C1 segment of cervical spinal cord (tissue), 14 donors: ENCODE data around the gene FOXL3.
"Not testable (repeated sequence)": the region's sequence is repeated elsewhere in the genome, so short reads cannot be mapped to it uniquely, and the experiment has no call there.

ENCODE experiments used
- DNase-seq, 14 donors: peaks; one replicate each; lab custom pipeline; 2025; lab: John Stamatoyannopoulos, UW

Gene FOXL3

DNA sequence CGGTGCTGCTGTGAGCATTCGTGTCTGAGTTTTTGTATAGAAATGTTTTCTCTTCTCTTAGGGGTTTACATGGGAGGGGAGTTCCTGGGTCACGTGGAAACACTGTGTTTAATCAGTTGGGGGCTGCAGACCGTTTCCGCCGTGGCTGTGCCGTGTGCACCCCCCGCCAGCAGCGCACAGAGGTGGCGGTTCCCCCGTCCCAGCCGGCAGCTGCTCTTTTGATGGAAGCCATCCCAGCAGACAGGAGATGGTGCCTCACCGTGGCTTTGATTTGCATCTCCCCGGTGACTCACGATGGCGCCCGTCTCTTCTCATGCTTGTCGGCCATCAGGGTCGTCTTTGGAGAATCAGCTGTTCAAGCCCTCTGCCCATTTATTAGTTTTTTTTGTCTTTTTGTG, 34.9 kb upstream of the FOXL3 start:
- DNase-seq: no peak

DNA sequence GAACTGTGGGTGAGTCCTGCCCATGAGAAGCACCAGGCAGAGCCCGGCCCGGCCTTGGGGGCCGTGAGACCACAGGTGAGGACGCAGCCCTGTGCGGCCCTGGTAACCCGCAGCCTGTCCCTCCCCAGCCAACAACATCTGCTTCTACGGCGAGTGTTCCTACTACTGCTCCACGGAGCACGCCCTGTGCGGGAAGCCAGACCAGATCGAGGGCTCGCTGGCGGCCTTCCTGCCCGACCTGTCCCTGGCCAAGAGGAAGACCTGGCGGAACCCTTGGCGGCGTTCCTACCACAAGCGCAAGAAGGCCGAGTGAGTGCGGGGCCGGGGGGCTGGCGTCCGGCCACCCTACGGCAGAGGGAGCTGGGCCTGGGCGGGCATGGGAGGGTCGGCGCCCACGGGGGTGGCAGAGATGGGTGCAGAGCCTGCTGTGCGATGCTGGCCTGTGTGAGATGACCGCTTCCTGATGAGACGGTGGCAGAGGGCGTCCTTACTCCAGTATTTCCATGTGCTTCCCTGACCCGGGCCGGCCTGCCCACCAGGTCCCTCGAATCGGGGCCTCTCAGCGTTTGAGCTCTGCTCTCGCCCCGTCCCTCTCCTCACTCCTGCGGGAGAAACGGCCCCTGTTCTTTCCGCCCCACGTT, 34.1 kb upstream of the FOXL3 start:
- no peak for DNase-seq

DNA sequence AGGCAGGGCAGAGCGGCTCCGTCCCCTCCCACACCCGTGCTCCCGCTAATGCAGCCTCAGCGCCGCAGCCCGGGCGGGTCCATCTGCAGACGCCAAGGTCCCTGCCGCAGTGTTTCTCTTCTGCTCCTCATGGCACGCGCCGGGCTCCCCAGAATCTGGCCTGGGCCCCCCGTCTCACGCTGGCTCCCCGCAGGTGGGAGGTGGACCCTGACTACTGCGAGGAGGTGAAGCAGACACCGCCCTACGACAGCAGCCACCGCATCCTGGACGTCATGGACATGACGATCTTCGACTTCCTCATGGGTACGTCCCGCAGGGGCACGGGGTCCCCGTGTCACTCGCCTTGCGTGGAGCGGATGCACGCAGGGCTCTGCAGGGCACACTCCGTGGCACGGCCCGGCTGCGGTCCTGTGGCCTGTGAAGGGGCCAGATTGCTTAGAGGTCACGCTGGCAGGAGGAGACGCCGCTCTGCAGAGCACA, 33.5 kb upstream of the FOXL3 start:
- DNase-seq: no peak

DNA sequence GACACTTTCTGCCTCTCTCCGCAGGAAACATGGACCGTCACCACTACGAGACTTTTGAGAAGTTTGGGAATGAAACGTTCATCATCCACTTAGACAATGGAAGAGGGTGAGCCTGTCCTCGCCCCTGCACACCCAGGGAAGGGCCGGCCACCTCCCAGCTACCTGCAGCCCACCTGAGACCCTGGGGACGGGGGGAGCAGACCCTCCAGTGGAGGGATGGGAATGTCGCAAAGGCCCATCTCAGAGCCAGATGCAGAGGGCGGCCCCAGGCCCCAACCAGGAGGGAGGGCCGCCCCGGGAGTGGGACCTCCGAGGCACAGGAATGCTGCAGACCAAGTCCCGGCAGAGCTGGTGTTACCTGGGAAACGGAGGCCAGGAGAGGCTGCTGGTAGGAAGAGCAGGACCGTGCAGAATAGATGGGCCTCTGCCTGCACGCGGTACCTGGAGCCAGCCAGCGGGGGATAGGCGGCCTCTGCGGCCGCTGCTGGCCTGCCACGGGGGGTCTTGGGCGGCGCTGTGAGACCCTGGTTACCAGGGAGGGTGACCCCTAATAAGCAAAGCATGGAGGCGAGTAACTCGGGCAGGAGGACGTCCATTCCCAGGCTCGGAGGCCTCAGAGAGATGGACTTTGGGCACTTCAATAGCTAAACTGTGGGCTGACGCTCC, 32.9 kb upstream of the FOXL3 start:
- no peak for DNase-seq

DNA sequence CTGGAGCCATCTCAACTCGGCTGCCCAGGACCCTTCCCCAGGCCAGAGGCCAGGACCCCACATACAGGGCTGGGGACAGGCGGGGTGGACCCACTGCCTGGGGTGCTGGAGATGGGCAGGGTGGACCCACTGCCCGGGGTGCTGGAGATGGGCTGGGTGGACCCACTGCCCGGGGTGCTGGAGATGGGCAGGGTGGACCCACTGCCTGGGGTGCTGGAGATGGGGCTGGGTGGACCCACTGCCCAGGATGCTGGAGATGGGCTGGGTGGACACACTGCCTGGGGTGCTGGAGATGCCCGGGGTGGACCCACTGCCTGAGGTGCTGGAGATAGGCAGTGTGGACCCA, 32.4 kb upstream of the FOXL3 start:
- DNase-seq: no peak

DNA sequence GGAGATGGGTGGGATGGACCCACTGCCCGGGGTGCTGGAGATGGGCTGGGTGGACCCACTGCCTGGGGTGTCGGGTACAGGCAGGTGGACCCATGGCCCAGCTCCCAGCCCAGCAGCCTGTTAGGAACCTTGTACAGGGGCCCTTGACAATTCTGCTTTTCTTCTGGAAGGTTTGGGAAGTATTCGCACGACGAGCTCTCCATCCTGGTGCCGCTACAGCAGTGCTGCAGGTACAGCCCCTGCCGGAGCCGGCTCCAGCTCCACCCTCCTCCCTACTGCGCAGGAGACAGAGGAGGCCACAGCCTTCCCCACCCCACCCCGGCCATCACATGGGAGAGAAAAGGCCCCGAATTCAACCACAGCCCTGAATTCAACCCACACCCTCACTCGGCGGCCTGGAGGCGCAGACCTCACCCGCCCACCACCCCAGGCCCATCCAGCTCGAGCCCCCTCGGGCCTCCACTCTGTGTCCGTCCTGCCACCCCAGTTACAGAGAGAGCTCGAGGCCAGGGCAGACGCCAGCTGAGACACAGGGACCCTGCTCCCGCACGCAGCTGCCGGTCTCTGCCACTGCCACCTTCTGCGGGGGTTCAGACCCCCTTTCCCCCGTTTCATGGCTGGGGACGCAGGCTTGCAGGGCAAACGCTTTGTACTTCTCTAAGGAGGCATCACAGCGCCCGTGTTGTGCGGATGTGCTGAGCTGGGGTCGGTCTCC, 31.3 kb upstream of the FOXL3 start:
- DNase-seq: no peak

DNA sequence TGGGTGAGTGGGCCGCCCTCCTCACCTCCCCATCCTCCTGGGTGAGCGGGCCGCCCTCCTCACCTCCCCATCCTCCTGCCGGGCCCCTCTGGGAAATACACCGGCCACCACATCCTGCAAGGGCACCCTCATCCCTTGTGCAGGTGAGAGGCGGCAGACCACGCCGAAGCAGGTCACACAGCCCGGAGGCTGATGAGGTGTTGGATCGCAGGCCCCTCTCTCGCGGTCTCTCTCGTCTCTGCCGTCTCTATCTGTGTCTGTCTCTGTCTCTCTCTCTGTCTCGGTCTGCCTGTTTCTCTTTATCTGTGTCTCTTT, 30.8 kb upstream of the FOXL3 start:
- no peak for DNase-seq

DNA sequence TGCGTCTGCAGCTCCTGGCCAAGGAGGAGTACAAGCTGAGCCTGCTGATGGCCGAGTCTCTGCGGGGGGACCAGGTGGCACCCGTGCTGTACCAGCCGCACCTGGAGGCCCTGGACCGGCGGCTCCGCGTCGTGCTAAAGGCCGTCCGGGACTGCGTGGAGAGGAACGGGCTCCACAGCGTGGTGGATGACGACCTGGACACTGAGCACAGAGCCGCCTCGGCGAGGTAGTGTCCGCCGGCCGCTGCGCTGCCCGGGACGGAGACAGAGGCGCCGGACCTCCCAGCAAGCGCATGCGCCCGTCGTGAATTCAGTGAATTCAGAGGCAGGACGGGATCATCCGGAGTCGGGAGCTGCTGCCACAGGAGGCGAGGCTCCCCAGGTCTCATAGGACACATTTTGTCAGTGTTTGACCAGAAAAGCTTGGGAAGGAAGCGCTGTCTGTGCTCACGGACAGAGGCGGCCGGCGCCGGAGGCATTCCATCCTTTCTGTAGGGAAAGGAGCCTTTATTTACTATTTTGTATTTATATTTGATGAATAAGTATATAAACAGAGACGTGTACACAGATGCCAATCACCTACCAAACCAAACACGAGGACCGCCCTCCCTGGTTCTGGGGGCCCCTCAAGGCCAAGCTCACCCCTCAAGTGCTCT, 30.1 kb upstream of the FOXL3 start:
- no peak for DNase-seq

DNA sequence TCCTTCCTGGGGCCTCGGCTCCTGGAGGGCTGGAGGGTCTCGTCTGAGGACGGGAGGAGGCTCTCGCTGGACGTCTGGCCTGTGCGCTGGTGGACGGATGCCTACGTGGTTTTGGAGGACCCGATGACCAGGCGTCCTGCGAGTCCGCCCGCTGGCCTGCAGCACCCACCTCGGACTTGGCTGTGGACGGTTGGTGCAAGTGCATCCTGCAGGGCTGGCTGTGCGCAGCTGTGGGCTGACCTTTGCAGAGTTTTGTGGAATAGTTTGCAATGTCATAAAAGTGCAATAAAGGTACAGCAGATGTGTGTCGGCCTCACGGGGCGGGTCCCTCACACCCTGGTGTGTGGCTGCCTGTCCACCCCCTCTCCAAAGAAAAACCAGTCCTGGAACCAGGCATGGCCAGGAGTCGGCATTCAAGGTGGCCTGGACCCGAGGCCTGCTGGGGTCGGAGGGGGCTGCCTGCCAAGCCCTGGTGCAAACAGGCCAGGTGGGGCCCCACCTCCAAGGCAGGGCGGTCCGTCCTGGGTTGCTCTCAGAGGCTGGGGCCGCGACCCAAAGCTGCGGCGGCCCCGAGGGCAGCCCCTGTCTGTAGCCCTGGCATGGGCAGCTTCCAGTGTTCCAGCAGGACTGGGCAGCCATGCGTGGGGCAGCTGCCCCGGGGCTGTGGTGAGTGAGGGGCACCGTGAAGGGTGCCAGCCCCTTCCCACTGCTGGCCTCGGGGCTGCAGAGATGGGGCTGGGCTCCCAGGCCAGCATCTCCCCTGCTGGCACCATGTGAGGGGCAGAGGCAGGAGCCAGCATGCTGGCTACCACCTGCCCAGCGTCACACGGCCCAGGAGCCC, 29.3 kb upstream of the FOXL3 start:
- DNase-seq: no peak

DNA sequence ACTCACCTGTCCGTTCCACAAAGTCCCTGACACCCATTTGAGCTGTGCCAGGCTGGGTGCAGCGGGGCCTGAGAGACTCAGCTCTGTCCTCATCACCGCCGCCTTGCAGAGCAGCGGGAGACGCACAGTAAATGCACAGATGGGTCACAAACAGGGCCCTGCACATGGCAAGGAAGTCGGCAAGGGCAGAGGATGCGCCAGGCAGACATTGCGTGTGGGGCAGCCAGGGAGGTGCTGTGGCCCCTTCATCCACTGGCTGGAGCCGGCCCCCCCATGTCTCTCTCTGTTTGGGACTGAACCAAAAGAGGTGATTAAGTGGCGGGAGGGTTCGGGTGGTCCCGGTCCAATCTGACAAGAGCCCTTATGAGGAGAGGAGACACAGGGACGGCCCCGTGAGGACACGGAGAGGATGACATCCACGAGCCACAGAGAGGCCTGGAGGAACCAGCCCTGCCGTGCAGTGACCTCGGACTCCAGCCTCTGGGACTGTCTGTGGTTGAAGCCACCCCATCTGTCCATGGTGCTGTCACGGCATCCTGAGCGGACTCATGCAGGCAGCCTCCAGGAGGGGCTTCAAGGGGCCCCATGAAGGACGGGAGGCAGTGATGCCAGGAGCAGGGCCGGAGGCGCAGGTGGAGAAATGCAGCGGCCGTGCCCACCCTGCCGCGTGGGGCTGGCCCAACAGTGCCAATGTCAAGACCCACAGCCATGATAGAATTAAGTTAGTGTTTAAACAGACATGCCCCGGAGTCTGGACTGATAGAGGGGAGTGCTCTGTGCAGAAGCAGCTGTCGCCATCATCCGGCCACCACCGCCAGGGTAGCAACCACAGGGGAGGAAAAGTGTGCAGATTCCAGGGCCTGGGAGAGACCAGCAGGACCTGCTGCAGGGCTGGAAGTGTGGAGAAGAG, 28.4 kb upstream of the FOXL3 start:
- DNase-seq: no peak

DNA sequence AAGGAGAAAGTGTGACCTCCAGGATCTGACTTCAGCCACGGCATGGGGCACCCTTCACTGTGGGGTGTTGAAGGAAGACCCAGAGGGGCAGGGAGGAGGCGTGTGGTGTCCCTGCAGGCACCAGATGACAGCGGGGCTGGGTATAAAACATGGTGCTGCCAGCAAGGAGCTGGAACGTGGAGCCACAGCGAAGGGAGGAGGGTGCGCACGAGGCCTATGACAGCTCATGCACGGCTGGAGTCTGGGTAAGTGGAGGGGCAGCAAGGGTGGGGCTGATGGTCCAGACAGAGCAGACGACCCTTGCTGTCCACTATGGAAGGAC, 27.8 kb upstream of the FOXL3 start:
- DNase-seq: no peak

DNA sequence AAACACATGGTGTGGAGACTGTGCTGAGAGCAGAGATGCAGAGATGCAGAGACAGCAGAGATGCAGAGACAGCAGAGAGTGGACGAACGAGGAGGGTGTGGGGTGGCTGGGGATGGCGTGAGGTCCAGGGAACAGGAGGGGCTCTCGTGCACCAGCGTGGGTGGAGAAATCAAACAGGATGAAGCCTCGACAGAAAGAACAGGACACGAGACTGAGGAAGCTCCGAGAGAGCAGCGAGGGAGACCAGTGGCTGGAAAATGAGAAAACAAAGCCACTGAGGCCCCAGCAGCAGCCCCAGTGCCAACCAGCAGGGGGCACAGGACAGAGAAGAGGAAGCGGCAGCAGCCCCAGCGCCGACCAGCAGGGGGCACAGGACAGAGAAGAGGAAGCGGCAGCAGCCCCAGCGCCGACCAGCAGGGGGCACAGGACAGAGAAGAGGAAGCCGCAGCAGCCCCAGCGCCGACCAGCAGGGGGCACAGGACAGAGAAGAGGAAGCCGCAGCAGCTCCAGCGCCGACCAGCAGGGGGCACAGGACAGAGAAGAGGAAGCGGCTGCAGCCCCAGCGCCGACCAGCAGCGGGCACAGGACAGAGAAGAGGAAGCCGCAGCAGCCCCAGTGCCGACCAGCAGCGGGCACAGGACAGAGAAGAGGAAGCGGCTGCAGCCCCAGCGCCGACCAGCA, 27.2 kb upstream of the FOXL3 start:
- DNase-seq: not testable (repeated sequence)

DNA sequence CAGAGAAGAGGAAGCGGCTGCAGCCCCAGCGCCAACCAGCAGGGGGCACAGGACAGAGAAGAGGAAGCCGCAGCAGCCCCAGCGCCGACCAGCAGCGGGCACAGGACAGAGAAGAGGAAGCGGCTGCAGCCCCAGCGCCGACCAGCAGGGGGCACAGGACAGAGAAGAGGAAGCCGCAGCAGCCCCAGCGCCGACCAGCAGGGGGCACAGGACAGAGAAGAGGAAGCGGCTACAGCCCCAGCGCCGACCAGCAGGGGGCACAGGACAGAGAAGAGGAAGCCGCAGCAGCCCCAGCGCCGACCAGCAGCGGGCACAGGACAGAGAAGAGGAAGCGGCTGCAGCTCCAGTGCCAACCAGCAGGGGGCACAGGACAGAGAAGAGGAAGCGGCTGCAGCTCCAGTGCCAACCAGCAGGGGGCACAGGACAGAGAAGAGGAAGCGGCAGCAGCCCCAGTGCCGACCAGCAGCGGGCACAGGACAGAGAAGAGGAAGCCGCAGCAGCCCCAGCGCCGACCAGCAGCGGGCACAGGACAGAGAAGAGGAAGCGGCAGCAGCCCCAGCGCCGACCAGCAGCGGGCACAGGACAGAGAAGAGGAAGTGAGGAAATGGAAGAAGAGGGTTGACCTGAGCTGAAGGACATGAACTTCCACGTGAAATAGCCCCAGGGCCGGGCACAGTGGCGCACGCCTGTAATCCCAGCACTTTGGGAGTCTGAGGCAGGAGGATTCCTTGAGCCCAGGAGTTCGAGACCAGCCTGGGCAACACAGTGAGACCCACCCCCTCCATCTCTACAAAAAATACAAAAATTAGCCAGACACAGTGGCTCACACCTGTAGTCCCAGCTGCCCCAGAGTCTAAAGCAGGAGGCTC, 26.3 kb upstream of the FOXL3 start:
- not testable (repeated sequence) for DNase-seq

DNA sequence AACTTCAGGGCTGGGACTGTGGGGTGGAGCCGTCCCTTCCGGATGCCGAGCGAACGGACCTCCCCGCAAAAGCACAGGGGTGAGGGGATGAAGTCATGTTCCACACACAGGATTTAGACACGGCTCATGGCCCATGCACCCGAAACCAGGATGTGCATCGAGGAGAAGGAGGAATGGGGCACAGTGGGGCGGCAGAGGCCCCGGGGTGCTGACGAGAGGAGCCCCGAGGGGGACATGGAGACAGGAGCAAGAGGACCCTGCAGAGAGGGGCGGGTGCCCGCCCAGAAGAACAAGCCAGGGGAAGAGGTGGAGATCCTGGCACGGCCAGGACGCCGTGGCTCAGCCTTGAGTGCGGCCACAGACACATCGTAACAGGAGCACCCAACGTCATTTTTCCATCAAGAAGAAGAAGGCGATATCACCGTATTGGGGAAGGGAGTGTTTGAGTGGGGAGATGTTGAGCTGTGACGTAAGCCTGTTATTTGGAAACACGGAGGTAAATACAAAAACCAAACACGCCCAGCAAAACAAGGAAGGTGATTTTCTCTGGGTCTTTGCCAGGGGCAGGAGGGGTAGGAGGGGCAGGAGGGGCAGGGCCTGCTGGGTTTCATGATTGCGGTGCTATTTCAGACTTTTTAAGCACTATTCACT, 25.3 kb upstream of the FOXL3 start:
- no peak for DNase-seq

DNA sequence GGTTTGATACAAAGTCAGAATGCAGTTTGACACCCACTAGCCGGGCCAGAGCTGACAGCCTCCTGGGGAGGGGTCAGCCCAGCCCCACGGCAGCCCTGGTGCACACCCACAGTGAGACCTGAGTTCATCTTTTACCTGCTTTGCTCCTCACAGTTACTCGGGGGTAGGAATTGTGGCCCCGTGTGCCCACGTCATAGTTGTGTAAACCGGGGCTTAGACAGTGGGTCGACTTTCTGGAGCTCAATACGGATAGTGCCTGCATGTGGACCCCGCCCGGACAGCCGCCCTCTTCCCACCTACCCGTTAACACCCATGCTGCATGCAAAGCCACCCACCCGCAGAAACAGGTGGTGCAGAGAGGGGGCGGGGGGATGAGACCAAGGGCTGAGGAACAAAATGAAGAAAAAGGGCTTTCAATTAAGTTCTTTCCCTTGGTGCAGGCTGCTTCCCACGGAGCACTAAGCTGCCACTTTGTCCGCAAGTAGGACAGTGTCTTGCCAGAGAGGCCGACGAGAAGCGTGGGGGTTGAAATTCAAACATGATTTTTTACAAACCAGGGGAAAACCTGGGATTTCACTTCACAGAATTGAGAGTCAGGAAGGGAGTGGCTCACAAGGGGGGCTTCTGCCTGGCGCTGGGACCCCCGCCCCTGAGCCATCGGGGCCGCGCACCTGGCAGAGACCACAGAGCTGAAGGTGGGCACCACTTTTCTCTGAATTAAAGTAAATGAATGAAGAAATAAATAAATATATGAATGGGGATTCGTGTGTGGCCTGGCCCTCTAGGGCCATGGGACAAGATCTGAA, 24.6 kb upstream of the FOXL3 start:
- DNase-seq: no peak

DNA sequence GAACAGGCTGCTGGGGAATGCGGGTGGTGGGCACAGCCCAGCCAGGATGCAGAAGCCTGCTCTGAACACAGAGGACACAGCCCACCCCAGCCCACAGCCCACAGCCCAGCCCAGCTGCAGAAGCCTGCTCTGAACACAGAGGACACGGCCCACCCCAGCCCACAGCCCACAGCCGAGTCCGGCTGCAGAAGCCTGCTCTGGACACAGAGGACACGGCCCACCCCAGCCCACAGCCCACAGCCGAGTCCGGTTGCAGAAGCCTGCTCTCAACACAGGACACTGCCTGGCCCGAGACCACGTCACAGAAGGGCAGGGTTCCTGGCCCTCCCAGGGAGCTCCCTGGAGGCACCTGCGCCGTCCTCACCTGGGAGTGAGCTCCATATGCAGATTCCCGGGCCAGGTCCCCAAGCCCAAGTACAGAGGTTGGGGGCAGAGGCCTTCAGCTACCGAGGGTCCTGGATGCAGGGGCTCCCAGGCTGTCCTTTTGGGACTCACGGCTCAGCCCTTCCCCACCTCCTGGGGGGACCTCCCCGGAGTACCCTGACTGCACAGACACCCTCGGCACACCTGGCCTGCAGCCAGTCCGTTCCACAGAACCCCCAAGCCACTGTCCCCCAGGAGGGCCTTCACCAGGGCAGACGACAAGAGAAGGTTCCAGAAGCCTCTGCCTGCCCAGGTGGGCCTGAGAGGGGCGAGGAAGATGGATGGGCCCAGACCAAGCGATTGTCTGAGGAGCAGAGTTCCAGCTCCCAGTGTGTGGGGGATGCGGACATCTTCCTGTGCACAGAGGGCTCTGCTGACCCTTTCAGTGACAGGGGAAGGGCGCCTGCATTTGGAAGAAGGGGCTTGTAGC, 23.7 kb upstream of the FOXL3 start:
- DNase-seq: no peak
